Neural cell (in vitro differentiated cells): Measurements from ENCODE around the gene TMED8. TPM values are rescaled to one million over a fixed set of nuclear protein-coding genes. Genes with fewer than 3 reads are reported as not detected.

Experiments used
- H2AFZ ChIP-seq: fragments of 200-600, 300-800 bp; sonication (generic), shearing (Covaris generic); 2 replicates; pipeline ENCODE4 v1.6.0; 2014; ENCODE audit warnings: low read depth, mild to moderate bottlenecking, antibody characterized with exemption, low read length, moderate library complexity
- H3F3A ChIP-seq: fragments of 200-600 bp; shearing (Covaris generic); 2 replicates; pipeline ENCODE4 v1.6.1; 2016; ENCODE audit warnings: mild to moderate bottlenecking, moderate library complexity, mixed read lengths, antibody characterized with exemption, low read length; ENCODE audit not compliant: insufficient read depth, poor library complexity, severe bottlenecking
- H3K27ac ChIP-seq: fragments of 200-600, 300-800 bp; sonication (generic), shearing (Covaris generic); 2 replicates; pipeline ENCODE4 v1.5.1; 2014; ENCODE audit warnings: mild to moderate bottlenecking, low read length, moderate library complexity
- H3K27me3 ChIP-seq: fragments of 300-800, 200-600 bp; sonication (generic), shearing (Covaris generic); 2 replicates; pipeline ENCODE4 v1.6.0; 2014; ENCODE audit warnings: mild to moderate bottlenecking, low read depth, low read length, moderate library complexity; ENCODE audit not compliant: insufficient read depth
- H3K36me3 ChIP-seq: fragments of 300-800, 200-600 bp; sonication (generic), shearing (Covaris generic); 2 replicates; pipeline ENCODE4 v1.5.1; 2014; ENCODE audit warnings: mild to moderate bottlenecking, antibody characterized with exemption, low read length, moderate library complexity; ENCODE audit not compliant: insufficient read depth
- H3K4me2 ChIP-seq: fragments of 300-800, 200-600 bp; sonication (generic), shearing (Covaris generic); 2 replicates; pipeline ENCODE4 v1.6.0; 2014; ENCODE audit warnings: mild to moderate bottlenecking, low read length
- H3K4me3 ChIP-seq: fragments of 300-800, 200-600 bp; sonication (generic), shearing (Covaris generic); 2 replicates; pipeline ENCODE4 v1.5.1; 2014; ENCODE audit warnings: mild to moderate bottlenecking, low read length, moderate library complexity
- H3K79me2 ChIP-seq: fragments of 200-600 bp; shearing (Covaris generic); replicated peaks from 2 replicates; pipeline ENCODE4 v1.6.0; 2014; ENCODE audit warnings: mild to moderate bottlenecking, low read length, moderate library complexity; ENCODE audit not compliant: insufficient read depth
- H3K9ac ChIP-seq: fragments of 300-800, 200-600 bp; sonication (generic), shearing (Covaris generic); 2 replicates; pipeline ENCODE4 v1.6.1; 2016; ENCODE audit warnings: mild to moderate bottlenecking, low read length, mixed read lengths
- H3K9me2 ChIP-seq: fragments of 200-600 bp; shearing (Covaris generic); 2 replicates; pipeline ENCODE4 v1.6.1; 2016; ENCODE audit warnings: mild to moderate bottlenecking, low read length, mixed read lengths; ENCODE audit not compliant: insufficient read depth
- H3K9me3 ChIP-seq: fragments of 200-600, 300-800 bp; sonication (generic), shearing (Covaris generic); 2 replicates; pipeline ENCODE4 v1.6.1; 2016; ENCODE audit warnings: mild to moderate bottlenecking, mixed run types, low read length, moderate library complexity, mixed read lengths
- H4K20me1 ChIP-seq: fragments of 200-600 bp; shearing (Covaris generic); 2 replicates; pipeline ENCODE4 v1.6.1; 2016; ENCODE audit warnings: mild to moderate bottlenecking, mixed run types; ENCODE audit not compliant: insufficient read depth
- EP300 ChIP-seq: fragments of 450-650 bp; conservative IDR thresholded peaks from 2 replicates; pipeline ENCODE4 v1.6.1; 2014; ENCODE audit warnings: antibody characterized with exemption, mild to moderate bottlenecking, moderate library complexity; ENCODE audit not compliant: poor library complexity, severe bottlenecking
- EZH2 ChIP-seq: fragments of 200-600, 300-800 bp; shearing (Covaris generic), sonication (generic); IDR thresholded peaks from 2 replicates; pipeline ENCODE4 v1.6.1; 2014; ENCODE audit warnings: antibody characterized with exemption, low read length, borderline replicate concordance, mild to moderate bottlenecking; ENCODE audit not compliant: insufficient read depth, poor library complexity, severe bottlenecking
- MXI1 ChIP-seq: fragments of 450-650 bp; conservative IDR thresholded peaks from 2 replicates; pipeline ENCODE4 v1.6.1; 2014; ENCODE audit warnings: antibody characterized with exemption, mild to moderate bottlenecking; ENCODE audit not compliant: poor library complexity, severe bottlenecking
- POLR2AphosphoS5 ChIP-seq: IDR thresholded peaks from 2 replicates; pipeline ENCODE4 v1.6.1; 2012
- RAD21 ChIP-seq: fragments of 450-650 bp; conservative IDR thresholded peaks from 2 replicates; pipeline ENCODE4 v1.6.1; 2014; ENCODE audit warnings: antibody characterized with exemption, mild to moderate bottlenecking, moderate library complexity
- SMC3 ChIP-seq: fragments of 450-650 bp; conservative IDR thresholded peaks from 2 replicates; pipeline ENCODE4 v1.6.1; 2014; ENCODE audit warnings: antibody characterized with exemption, mild to moderate bottlenecking, moderate library complexity; ENCODE audit not compliant: poor library complexity
- TAF1 ChIP-seq: IDR thresholded peaks from 2 replicates; pipeline ENCODE4 v1.6.1; 2012; ENCODE audit warnings: low read depth
- polyA plus RNA-seq: library from polyadenylated mRNA; depleted of rRNA; stranded (reverse); fragments of >200 nt; gene quantifications from 2 replicates; pipeline ENCODE4 v1.2.3, GENCODE V29; 2014
- TF ChIP-seq, protein P1 (sequence below): IDR thresholded peaks from 2 replicates; pipeline ENCODE4 v1.6.1; 2012; ENCODE audit warnings: borderline replicate concordance
- TF ChIP-seq, protein P2 (sequence below): fragments of 450-650 bp; IDR thresholded peaks from 2 replicates; pipeline ENCODE4 v1.5.1; 2014; ENCODE audit warnings: antibody characterized with exemption, mild to moderate bottlenecking, moderate library complexity; ENCODE audit not compliant: poor library complexity, severe bottlenecking

TMED8 gene
- polyA plus RNA-seq, 1 donor from 2014 or later: 16.5 TPM

DNA sequence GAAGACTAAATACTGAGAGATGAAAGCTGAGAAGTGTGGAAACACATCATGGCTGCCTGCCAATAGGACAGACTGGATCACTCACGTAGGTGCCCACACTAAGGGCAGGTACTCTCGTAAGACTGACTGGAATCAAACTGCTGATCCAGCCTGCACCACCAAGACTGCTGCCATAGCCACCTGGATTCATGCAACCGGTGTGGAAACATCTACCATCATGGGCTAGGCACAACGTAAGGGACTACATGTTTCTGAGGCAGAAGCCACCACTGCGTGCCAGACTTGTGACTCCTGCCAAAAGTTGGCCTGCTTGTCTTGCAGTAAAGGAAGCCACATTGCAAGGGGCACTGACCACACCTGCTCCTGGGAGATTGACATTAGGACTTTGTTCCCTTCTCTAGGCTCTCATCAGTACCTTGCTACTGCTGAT, 60.0 kb downstream of the TMED8 start:
- Histone ChIP-seq H3K9me2 (no peaks in the 10 kb centered on the region), H2AFZ (no peak overlapping the region), H3K9me3 (no peaks in the 10 kb centered on the region), H3K4me2 (no peak overlapping the region), H3K4me3 (no peak overlapping the region), H3K36me3 (no peaks in the 10 kb centered on the region), H3K9ac (no peak overlapping the region), H3K27me3 (no peaks in the 10 kb centered on the region), H3F3A (no peaks in the 10 kb centered on the region), H3K79me2 (peaks cover 10% of the 10 kb centered on the region), H3K27ac (no peak overlapping the region), H4K20me1 (no peaks in the 10 kb centered on the region)
- TF ChIP-seq TAF1: no peak
- TF ChIP-seq, protein P1, sequence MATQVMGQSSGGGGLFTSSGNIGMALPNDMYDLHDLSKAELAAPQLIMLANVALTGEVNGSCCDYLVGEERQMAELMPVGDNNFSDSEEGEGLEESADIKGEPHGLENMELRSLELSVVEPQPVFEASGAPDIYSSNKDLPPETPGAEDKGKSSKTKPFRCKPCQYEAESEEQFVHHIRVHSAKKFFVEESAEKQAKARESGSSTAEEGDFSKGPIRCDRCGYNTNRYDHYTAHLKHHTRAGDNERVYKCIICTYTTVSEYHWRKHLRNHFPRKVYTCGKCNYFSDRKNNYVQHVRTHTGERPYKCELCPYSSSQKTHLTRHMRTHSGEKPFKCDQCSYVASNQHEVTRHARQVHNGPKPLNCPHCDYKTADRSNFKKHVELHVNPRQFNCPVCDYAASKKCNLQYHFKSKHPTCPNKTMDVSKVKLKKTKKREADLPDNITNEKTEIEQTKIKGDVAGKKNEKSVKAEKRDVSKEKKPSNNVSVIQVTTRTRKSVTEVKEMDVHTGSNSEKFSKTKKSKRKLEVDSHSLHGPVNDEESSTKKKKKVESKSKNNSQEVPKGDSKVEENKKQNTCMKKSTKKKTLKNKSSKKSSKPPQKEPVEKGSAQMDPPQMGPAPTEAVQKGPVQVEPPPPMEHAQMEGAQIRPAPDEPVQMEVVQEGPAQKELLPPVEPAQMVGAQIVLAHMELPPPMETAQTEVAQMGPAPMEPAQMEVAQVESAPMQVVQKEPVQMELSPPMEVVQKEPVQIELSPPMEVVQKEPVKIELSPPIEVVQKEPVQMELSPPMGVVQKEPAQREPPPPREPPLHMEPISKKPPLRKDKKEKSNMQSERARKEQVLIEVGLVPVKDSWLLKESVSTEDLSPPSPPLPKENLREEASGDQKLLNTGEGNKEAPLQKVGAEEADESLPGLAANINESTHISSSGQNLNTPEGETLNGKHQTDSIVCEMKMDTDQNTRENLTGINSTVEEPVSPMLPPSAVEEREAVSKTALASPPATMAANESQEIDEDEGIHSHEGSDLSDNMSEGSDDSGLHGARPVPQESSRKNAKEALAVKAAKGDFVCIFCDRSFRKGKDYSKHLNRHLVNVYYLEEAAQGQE: no peak
- TF ChIP-seq EZH2: no peak
- TF ChIP-seq SMC3: no peak
- TF ChIP-seq RAD21: no peak
- no peak for TF ChIP-seq MXI1
- TF ChIP-seq, protein P2, sequence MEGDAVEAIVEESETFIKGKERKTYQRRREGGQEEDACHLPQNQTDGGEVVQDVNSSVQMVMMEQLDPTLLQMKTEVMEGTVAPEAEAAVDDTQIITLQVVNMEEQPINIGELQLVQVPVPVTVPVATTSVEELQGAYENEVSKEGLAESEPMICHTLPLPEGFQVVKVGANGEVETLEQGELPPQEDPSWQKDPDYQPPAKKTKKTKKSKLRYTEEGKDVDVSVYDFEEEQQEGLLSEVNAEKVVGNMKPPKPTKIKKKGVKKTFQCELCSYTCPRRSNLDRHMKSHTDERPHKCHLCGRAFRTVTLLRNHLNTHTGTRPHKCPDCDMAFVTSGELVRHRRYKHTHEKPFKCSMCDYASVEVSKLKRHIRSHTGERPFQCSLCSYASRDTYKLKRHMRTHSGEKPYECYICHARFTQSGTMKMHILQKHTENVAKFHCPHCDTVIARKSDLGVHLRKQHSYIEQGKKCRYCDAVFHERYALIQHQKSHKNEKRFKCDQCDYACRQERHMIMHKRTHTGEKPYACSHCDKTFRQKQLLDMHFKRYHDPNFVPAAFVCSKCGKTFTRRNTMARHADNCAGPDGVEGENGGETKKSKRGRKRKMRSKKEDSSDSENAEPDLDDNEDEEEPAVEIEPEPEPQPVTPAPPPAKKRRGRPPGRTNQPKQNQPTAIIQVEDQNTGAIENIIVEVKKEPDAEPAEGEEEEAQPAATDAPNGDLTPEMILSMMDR: no peak
- TF ChIP-seq EP300: no peak
- no peak for TF ChIP-seq POLR2AphosphoS5

DNA sequence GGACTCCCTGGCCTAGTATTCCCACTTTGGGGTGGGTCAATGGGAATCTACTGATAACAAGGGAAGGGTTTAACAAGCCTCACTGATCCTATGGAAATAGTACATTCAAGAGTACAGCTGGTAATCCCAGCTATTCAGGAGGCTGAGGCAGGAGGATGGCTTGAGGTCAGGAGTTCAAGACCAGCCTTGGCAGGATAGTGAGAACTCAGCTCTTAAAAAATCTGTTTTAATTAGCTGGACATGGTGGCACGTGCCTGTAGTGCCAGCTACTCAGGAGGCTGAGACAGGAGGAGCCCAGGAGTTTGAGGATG, 60.7 kb downstream of the TMED8 start:
- no peaks in the 10 kb centered on the region for H3F3A ChIP-seq
- H3K9ac ChIP-seq: no peak overlapping the region
- TF ChIP-seq SMC3 (no peak), EP300 (no peak), EZH2 (no peak), MXI1 (no peak), POLR2AphosphoS5 (no peak), TAF1 (no peak), RAD21 (no peak)
- TF ChIP-seq, protein P1: no peak
- TF ChIP-seq, protein P2: no peak
- H3K79me2 ChIP-seq: peaks cover 10% of the 10 kb centered on the region
- no peaks in the 10 kb centered on the region for H3K27me3 ChIP-seq
- H3K9me2 ChIP-seq: no peaks in the 10 kb centered on the region
- H3K9me3 ChIP-seq: no peaks in the 10 kb centered on the region
- H4K20me1 ChIP-seq: no peaks in the 10 kb centered on the region
- H3K27ac ChIP-seq: no peak overlapping the region
- no peaks in the 10 kb centered on the region for H3K36me3 ChIP-seq
- H3K4me3 ChIP-seq: no peak overlapping the region
- no peak overlapping the region for H2AFZ ChIP-seq
- no peak overlapping the region for H3K4me2 ChIP-seq
